ENCODE data around the gene USP35. TPM values are rescaled to one million over a fixed set of nuclear protein-coding genes. Genes with fewer than 3 reads are reported as not detected.

The USP35 gene
- polyA plus RNA-seq, 1 of the 3 experiments (the other 2 are of a cell fraction): 8.4 TPM

GRCh38 chr11:78208257-78209165 is 19.8 kb downstream of the USP35 start:
- Histone ChIP-seq H3K27ac (ENCODE audit: low read depth in 2 of 2, low read length in 1 of 2) (peak overlapping the region in 1 of 2 experiments; percentile 92; a peak in 2 of 4 replicates), H3K9ac (no peak overlapping the region), H4K20me1 (ENCODE audit: insufficient read depth) (peaks cover 6% of the 10 kb centered on the region; the same call in 1 of the 2 replicates), H3K36me3 (replicated peaks in 1 of 2; ENCODE audit: control insufficient read depth in 1 of 2, insufficient read depth in 2 of 2, low read length in 1 of 2) (peaks cover 17 to 18% of the 10 kb centered on the region in 2 experiments), H3K27me3 (ENCODE audit: insufficient read depth) (no peaks in the 10 kb centered on the region), H3K4me3 (ENCODE audit: low read depth in 2 of 2, low read length in 1 of 2) (no peak overlapping the region), H3K9me3 (no peaks in the 10 kb centered on the region), H3K9me2 (no peaks in the 10 kb centered on the region), H3F3A (replicated peaks; ENCODE audit: insufficient read depth) (no peaks in the 10 kb centered on the region), H2AFZ (ENCODE audit: low read depth) (no peak overlapping the region), H3K4me1 (ENCODE audit: control insufficient read depth in 1 of 2, insufficient read depth in 2 of 2, low read depth in 1 of 2, low read length in 1 of 2) (peaks cover 0 to 29% of the 10 kb centered on the region in 2 experiments; a peak in 1 of 4 replicates), H3K79me2 (ENCODE audit: insufficient read depth) (peaks cover 23% of the 10 kb centered on the region), H3K4me2 (no peak overlapping the region)
- ChIA-PET CTCF (interaction anchor here (0.7 to 1.6 kb wide), 5 partner anchors 9 to 356 kb away, joined by 3 to 6 read pairs (median 3); no protein-coding TSS in a partner anchor), POLR2A (interaction anchor here (1.0 kb wide), 1 partner anchor 8 kb away, joined by 3 read pairs; no protein-coding TSS in a partner anchor)
- WGBS (ENCODE audit: low lambda C conversion rate): 82% methylated on average over 8 of the region's 16 CpGs
- TF ChIP-seq POLR2AphosphoS5 (IDR thresholded peaks at IDR 0.05; ENCODE audit: low read depth, low read length): no peak
- TF ChIP-seq PBX3 (IDR thresholded peaks at IDR 0.05): no peak
- no peak for TF ChIP-seq RFX5 (IDR thresholded peaks at IDR 0.05; ENCODE audit: low read length)
- TF ChIP-seq NRF1 (IDR thresholded peaks at IDR 0.05; ENCODE audit: low read depth, low read length): no peak
- TF ChIP-seq GABPA (IDR thresholded peaks at IDR 0.05; ENCODE audit: low read depth): no peak
- no peak for TF ChIP-seq NFIC (IDR thresholded peaks at IDR 0.05; ENCODE audit: borderline replicate concordance)
- no peak for TF ChIP-seq CHD2 (IDR thresholded peaks at IDR 0.05; ENCODE audit: low read length, partially characterized antibody)
- TF ChIP-seq REST (IDR thresholded peaks at IDR 0.05; ENCODE audit: low read depth, low read length): no peak
- no peak for TF ChIP-seq JUND (IDR thresholded peaks at IDR 0.05)
- no peak for TF ChIP-seq GATA2 (CRISPR knock-in tag; IDR thresholded peaks at IDR 0.05)
- no peak for DNase-seq

- ChIA-PET POLR2A (no interaction called here), CTCF (interaction anchor here (1.5 to 1.6 kb wide), 2 partner anchors 15 to 355 kb away, joined by 4 to 6 read pairs; no protein-coding TSS in a partner anchor)
- no peaks in the 10 kb centered on the region for H3F3A ChIP-seq (replicated peaks; ENCODE audit: insufficient read depth)
- no peak overlapping the region for H3K9ac ChIP-seq
- no peak overlapping the region for H3K4me3 ChIP-seq (ENCODE audit: low read depth in 2 of 2, low read length in 1 of 2)
- H3K4me1 ChIP-seq (ENCODE audit: control insufficient read depth in 1 of 2, insufficient read depth in 2 of 2, low read depth in 1 of 2, low read length in 1 of 2): peaks cover 0 to 29% of the 10 kb centered on the region in 2 experiments; a peak in 1 of 4 replicates
- H3K36me3 ChIP-seq (replicated peaks in 1 of 2; ENCODE audit: control insufficient read depth in 1 of 2, insufficient read depth in 2 of 2, low read length in 1 of 2): peaks cover 18 to 23% of the 10 kb centered on the region in 2 experiments
- no peak overlapping the region; a peak in 1 of 4 replicates for H3K27ac ChIP-seq (ENCODE audit: low read depth in 2 of 2, low read length in 1 of 2)
- DNase-seq: no peak
- no peaks in the 10 kb centered on the region for H3K9me2 ChIP-seq
- no peaks in the 10 kb centered on the region for H3K9me3 ChIP-seq
- H4K20me1 ChIP-seq (ENCODE audit: insufficient read depth): peaks cover 6% of the 10 kb centered on the region; the same call in 1 of the 2 replicates
- H3K4me2 ChIP-seq: no peak overlapping the region
- WGBS (ENCODE audit: low lambda C conversion rate): 92% methylated on average over 14 of the region's 18 CpGs
- no peaks in the 10 kb centered on the region for H3K27me3 ChIP-seq (ENCODE audit: insufficient read depth)
- no peak overlapping the region for H2AFZ ChIP-seq (ENCODE audit: low read depth)
- peaks cover 26% of the 10 kb centered on the region for H3K79me2 ChIP-seq (ENCODE audit: insufficient read depth)
- TF ChIP-seq SMC3 (IDR thresholded peaks at IDR 0.05; ENCODE audit: low read depth, low read length) (no peak), CTCF (IDR thresholded peaks at IDR 0.05) (no peak), CHD2 (IDR thresholded peaks at IDR 0.05; ENCODE audit: low read length, partially characterized antibody) (no peak), REST (IDR thresholded peaks at IDR 0.05; ENCODE audit: low read depth, low read length) (no peak), RCOR1 (IDR thresholded peaks at IDR 0.05; ENCODE audit: low read length) (no peak)
Measured at GRCh38 chr11:78209478-78209877, 20.8 kb downstream of the USP35 start.

Measured in SK-N-SH (cell line).